Measurements from ENCODE around the gene ABTB2.

ABTB2 gene

GRCh38 chr11:34343153-34343552 is 14.7 kb downstream of the ABTB2 start:
- DNase-seq (ENCODE audit: extremely low read depth, low read depth) = no peak
- no peak for TF ChIP-seq CTCF (IDR thresholded peaks at IDR 0.05; ENCODE audit: low read depth, low read length)

- no peak for DNase-seq (ENCODE audit: extremely low read depth, low read depth)
Measured at GRCh38 chr11:34341931-34342533, 15.8 kb downstream of the ABTB2 start.

GRCh38 chr11:34341096-34341495 is 16.7 kb downstream of the ABTB2 start:
- no peak for DNase-seq (ENCODE audit: extremely low read depth, low read depth)
- TF ChIP-seq CTCF (IDR thresholded peaks at IDR 0.05; ENCODE audit: low read depth, low read length) = no peak

More at GRCh38 chr11:34341931-34342533, 15.8 kb downstream of the ABTB2 start:
- no peak for TF ChIP-seq CTCF (IDR thresholded peaks at IDR 0.05; ENCODE audit: low read depth, low read length)

GRCh38 chr11:34340653-34341052 is 17.2 kb downstream of the ABTB2 start:
- no peak for DNase-seq (ENCODE audit: extremely low read depth, low read depth)
- no peak for TF ChIP-seq CTCF (IDR thresholded peaks at IDR 0.05; ENCODE audit: low read depth, low read length)

- no peak for DNase-seq (ENCODE audit: extremely low read depth, low read depth)
Measured at GRCh38 chr11:34339149-34340064, 18.4 kb downstream of the ABTB2 start.

GRCh38 chr11:34337016-34337415 is 20.8 kb downstream of the ABTB2 start:
- TF ChIP-seq CTCF (IDR thresholded peaks at IDR 0.05; ENCODE audit: low read depth, low read length) = no peak
- DNase-seq (ENCODE audit: extremely low read depth, low read depth) = no peak

More at GRCh38 chr11:34339149-34340064, 18.4 kb downstream of the ABTB2 start:
- TF ChIP-seq CTCF (IDR thresholded peaks at IDR 0.05; ENCODE audit: low read depth, low read length) = no peak

GRCh38 chr11:34335801-34336200 is 22.0 kb downstream of the ABTB2 start:
- no peak for DNase-seq (ENCODE audit: extremely low read depth, low read depth)

More at GRCh38 chr11:34335801-34336200, 22.0 kb downstream of the ABTB2 start:
- no peak for TF ChIP-seq CTCF (IDR thresholded peaks at IDR 0.05; ENCODE audit: low read depth, low read length)

All from AG09319 (cell line).